ENCODE measurements around the gene MSANTD1.
A peak's percentile ranks its signal among the peaks of the same experiment; 100 is the strongest.

MSANTD1 gene

GRCh38 chr4:3225071-3225850 lies 23.7 kb upstream of the MSANTD1 start:
- no peak for TF ChIP-seq POLR2AphosphoS5 (IDR thresholded peaks at IDR 0.05; ENCODE audit: low read depth)
- no peak for TF ChIP-seq CTCF (IDR thresholded peaks at IDR 0.05; ENCODE audit: insufficient read depth, low read length)
- no peak for TF ChIP-seq GABPA (IDR thresholded peaks at IDR 0.05; ENCODE audit: low read depth)
- Histone ChIP-seq H3K27ac (replicated peaks) (no peak overlapping the region), H3K27me3 (ENCODE audit: insufficient read depth, poor library complexity, severe bottlenecking) (no peaks in the 10 kb centered on the region), H3K4me3 (replicated peaks; ENCODE audit: insufficient read depth, low read length) (no peak overlapping the region)
- DNase-seq (ENCODE audit: low read depth in 1 of 2, low spot score in 1 of 2), result no peak

- no peak overlapping the region for H3K4me3 ChIP-seq (replicated peaks; ENCODE audit: insufficient read depth, low read length)
- peak overlapping the region; percentile 14; the same call in 1 of the 2 replicates for H3K27ac ChIP-seq (replicated peaks)
- no peaks in the 10 kb centered on the region for H3K27me3 ChIP-seq (ENCODE audit: insufficient read depth, poor library complexity, severe bottlenecking)
- TF ChIP-seq GABPA (IDR thresholded peaks at IDR 0.05; ENCODE audit: low read depth) (no peak), CTCF (IDR thresholded peaks at IDR 0.05; ENCODE audit: insufficient read depth, low read length) (no peak), REST (IDR thresholded peaks at IDR 0.05; ENCODE audit: insufficient replicate concordance, low read depth) (no peak), POLR2AphosphoS5 (IDR thresholded peaks at IDR 0.05; ENCODE audit: low read depth) (no peak), SPI1 (IDR thresholded peaks at IDR 0.05; ENCODE audit: borderline replicate concordance, low read depth) (no peak)
- DNase-seq (ENCODE audit: low read depth in 1 of 2, low spot score in 1 of 2), result no peak
Observed at GRCh38 chr4:3225936-3226335, 23.0 kb upstream of the MSANTD1 start.

- no peaks in the 10 kb centered on the region for H3K27me3 ChIP-seq (ENCODE audit: insufficient read depth, poor library complexity, severe bottlenecking)
- H3K27ac ChIP-seq (replicated peaks), result peak overlapping the region; percentile 18
- TF ChIP-seq GABPA (IDR thresholded peaks at IDR 0.05; ENCODE audit: low read depth) (no peak), REST (IDR thresholded peaks at IDR 0.05; ENCODE audit: insufficient replicate concordance, low read depth) (no peak), CTCF (IDR thresholded peaks at IDR 0.05; ENCODE audit: insufficient read depth, low read length) (no peak), SPI1 (IDR thresholded peaks at IDR 0.05; ENCODE audit: borderline replicate concordance, low read depth) (no peak), POLR2AphosphoS5 (IDR thresholded peaks at IDR 0.05; ENCODE audit: low read depth) (no peak)
- H3K4me3 ChIP-seq (replicated peaks; ENCODE audit: insufficient read depth, low read length), result no peak overlapping the region
- DNase-seq (ENCODE audit: low read depth in 1 of 2, low spot score in 1 of 2), result peak in 1 of 2 experiments; percentile 49
Observed at GRCh38 chr4:3226467-3226866, 22.5 kb upstream of the MSANTD1 start.

All from HL-60 (cell line).